H9 (cell line): Measurements from ENCODE around the gene EOGT. TPM values are rescaled to one million over a fixed set of nuclear protein-coding genes. Genes with fewer than 3 reads are reported as not detected.

Experiments used
- DNase-seq: peaks from one replicate; pipeline ENCODE4 v3.0.0-alpha.2; 2017
- H2AFZ ChIP-seq: one replicate; pipeline ENCODE4 v1.6.1; 2013; ENCODE audit warnings: mild to moderate bottlenecking, low read length, control low read depth, moderate library complexity
- H2AK5ac ChIP-seq: 2 replicates; pipeline ENCODE4 v1.6.1; 2013; ENCODE audit warnings: low read length, control low read depth, mixed read lengths; ENCODE audit not compliant: insufficient read length
- H2BK120ac ChIP-seq: one replicate; pipeline ENCODE4 v1.6.1; 2013; ENCODE audit warnings: low read depth, mild to moderate bottlenecking, low read length, control low read depth, inconsistent platforms; ENCODE audit not compliant: poor library complexity, severe bottlenecking
- H2BK12ac ChIP-seq: 2 replicates; pipeline ENCODE4 v1.6.1; 2013; ENCODE audit warnings: low read length, control low read depth, mixed read lengths, low read depth; ENCODE audit not compliant: insufficient read length
- H2BK15ac ChIP-seq: 2 replicates; pipeline ENCODE4 v1.6.1; 2013; ENCODE audit warnings: low read depth, low read length, control low read depth
- H2BK20ac ChIP-seq: one replicate; pipeline ENCODE4 v1.6.1; 2013; ENCODE audit warnings: low read depth, mild to moderate bottlenecking, low read length, control low read depth, inconsistent platforms; ENCODE audit not compliant: poor library complexity, severe bottlenecking
- H2BK5ac ChIP-seq: 2 replicates; pipeline ENCODE4 v1.6.1; 2013; ENCODE audit warnings: low read length, control low read depth, mixed read lengths; ENCODE audit not compliant: insufficient read length
- H3K14ac ChIP-seq: 2 replicates; pipeline ENCODE4 v1.6.1; 2013; ENCODE audit warnings: low read length, control low read depth; ENCODE audit not compliant: insufficient read depth
- H3K18ac ChIP-seq: 2 replicates; pipeline ENCODE4 v1.6.1; 2013; ENCODE audit warnings: low read depth, mild to moderate bottlenecking, mixed read lengths, low read length, control low read depth; ENCODE audit not compliant: insufficient read length
- H3K23ac ChIP-seq: 2 replicates; pipeline ENCODE4 v1.6.1; 2013; ENCODE audit warnings: low read length, control low read depth, mixed read lengths, low read depth; ENCODE audit not compliant: insufficient read length
- H3K23me2 ChIP-seq: 2 replicates; pipeline ENCODE4 v1.6.1; 2013; ENCODE audit warnings: low read depth, mild to moderate bottlenecking, mixed read lengths, low read length, control low read depth; ENCODE audit not compliant: insufficient read length, poor library complexity, severe bottlenecking
- H3K27ac ChIP-seq: 2 replicates; pipeline ENCODE4 v1.5.1; 2013; ENCODE audit warnings: low read length, control low read depth, mixed read lengths, low read depth; ENCODE audit not compliant: insufficient read length
- H3K27me3 ChIP-seq: 2 replicates; pipeline ENCODE4 v1.6.1; 2013; ENCODE audit warnings: low read length, control low read depth, inconsistent platforms; ENCODE audit not compliant: insufficient read depth
- H3K4ac ChIP-seq: 2 replicates; pipeline ENCODE4 v1.6.1; 2013; ENCODE audit warnings: low read depth, mild to moderate bottlenecking, control low read depth, inconsistent platforms, low read length, moderate library complexity
- H3K4me1 ChIP-seq: 2 replicates; pipeline ENCODE4 v1.6.1; 2013; ENCODE audit warnings: low read length, control low read depth, inconsistent platforms; ENCODE audit not compliant: insufficient read depth
- H3K4me2 ChIP-seq: 2 replicates; pipeline ENCODE4 v1.6.1; 2013; ENCODE audit warnings: low read length, control low read depth, mixed read lengths; ENCODE audit not compliant: insufficient read length, insufficient read depth
- H3K56ac ChIP-seq: 2 replicates; pipeline ENCODE4 v1.6.1; 2013; ENCODE audit warnings: low read depth, mild to moderate bottlenecking, mixed read lengths, low read length, control low read depth; ENCODE audit not compliant: insufficient read length
- H3K79me1 ChIP-seq: 2 replicates; pipeline ENCODE4 v1.6.1; 2013; ENCODE audit warnings: low read depth, mild to moderate bottlenecking, moderate library complexity, low read length, control low read depth, inconsistent platforms; ENCODE audit not compliant: insufficient read depth, poor library complexity, severe bottlenecking
- H3K79me2 ChIP-seq: 2 replicates; pipeline ENCODE4 v1.6.1; 2013; ENCODE audit warnings: low read length, control low read depth, inconsistent platforms; ENCODE audit not compliant: insufficient read depth
- H3K9ac ChIP-seq: 2 replicates; pipeline ENCODE4 v1.6.1; 2013; ENCODE audit warnings: low read length, control low read depth, mixed read lengths; ENCODE audit not compliant: insufficient read length; ENCODE audit errors: extremely low read depth
- H3K9me3 ChIP-seq: one replicate; pipeline ENCODE4 v1.6.1; 2013; ENCODE audit warnings: low read depth, low read length, inconsistent platforms; ENCODE audit not compliant: control insufficient read depth
- H3T11ph ChIP-seq: one replicate; pipeline ENCODE4 v1.6.1; 2013; ENCODE audit warnings: mild to moderate bottlenecking, low read length, control low read depth, inconsistent platforms
- H4K20me1 ChIP-seq: one replicate; pipeline ENCODE4 v1.6.1; 2013; ENCODE audit not compliant: control insufficient read depth, insufficient read length, insufficient read depth
- H4K5ac ChIP-seq: 2 replicates; pipeline ENCODE4 v1.6.1; 2013; ENCODE audit warnings: low read depth, mild to moderate bottlenecking, mixed read lengths, low read length, control low read depth; ENCODE audit not compliant: insufficient read length
- H4K8ac ChIP-seq: replicated peaks from 2 replicates; pipeline ENCODE4 v1.6.1; 2013; ENCODE audit warnings: low read length, control low read depth, mixed read lengths, low read depth; ENCODE audit not compliant: insufficient read length
- H4K91ac ChIP-seq: 2 replicates; pipeline ENCODE4 v1.6.1; 2013; ENCODE audit warnings: low read depth, mild to moderate bottlenecking, moderate library complexity, mixed read lengths, low read length, control low read depth; ENCODE audit not compliant: insufficient read length
- H3K27ac Mint-ChIP-seq, 3 experiments: 2 replicates in 2 of 3; 3 replicates in 1 of 3; pipeline ENCODE4 v1.8.0; 2020 to 2021; ENCODE audit warnings: mixed read lengths in 3 of 3, mild to moderate bottlenecking in 1 of 3, moderate library complexity in 1 of 3
- H3K27me3 Mint-ChIP-seq: 2 replicates; pipeline ENCODE4 v1.8.0; 2021; ENCODE audit warnings: low read depth, mild to moderate bottlenecking, moderate library complexity, mixed read lengths
- H3K36me3 Mint-ChIP-seq, 3 experiments: 2 replicates in 2 of 3; 3 replicates in 1 of 3; pipeline ENCODE4 v1.8.0; 2020 to 2021; ENCODE audit warnings: low read depth in 3 of 3, mixed read lengths in 3 of 3; ENCODE audit not compliant: insufficient read depth in 1 of 3
- H3K4me1 Mint-ChIP-seq, 2 experiments: 2 replicates each; pipeline ENCODE4 v1.8.0; 2020; ENCODE audit warnings: mixed read lengths in 2 of 2
- H3K4me3 Mint-ChIP-seq, 2 experiments: 2 replicates in 1 of 2; 3 replicates in 1 of 2; pipeline ENCODE4 v1.8.0; 2020 to 2021; ENCODE audit warnings: mild to moderate bottlenecking in 2 of 2, mixed read lengths in 2 of 2, moderate library complexity in 1 of 2
- H3K9me3 Mint-ChIP-seq, 2 experiments: 2 replicates in 1 of 2; 3 replicates in 1 of 2; pipeline ENCODE4 v1.8.0; 2020; ENCODE audit warnings: mild to moderate bottlenecking in 2 of 2, mixed read lengths in 2 of 2, moderate library complexity in 1 of 2
- CTCF ChIP-seq: fragments of 200-600 bp; sonication (generic); conservative IDR thresholded peaks from 3 replicates; pipeline ENCODE4 v1.8.0; 2021; ENCODE audit warnings: antibody characterized with exemption, mild to moderate bottlenecking
- WGBS: extraction: QIAGEN DNeasy Blood & Tissue Kit; methylation state at CpG from one replicate; pipeline ENCODE4 v1.1.7; 2013; ENCODE audit warnings: missing lambda C conversion rate, low lambda C conversion rate, mixed read lengths; ENCODE audit not compliant: insufficient read length; ENCODE audit errors: extremely low coverage; 5-methylcytosine and 5-hydroxymethylcytosine counted together
- total RNA-seq: library from RNA; stranded (reverse); gene quantifications from 2 replicates; pipeline ENCODE4 v1.2.1, GENCODE V29; 2021

EOGT gene
- total RNA-seq, 1 experiment from 2014 or later: 30.5 TPM

DNA sequence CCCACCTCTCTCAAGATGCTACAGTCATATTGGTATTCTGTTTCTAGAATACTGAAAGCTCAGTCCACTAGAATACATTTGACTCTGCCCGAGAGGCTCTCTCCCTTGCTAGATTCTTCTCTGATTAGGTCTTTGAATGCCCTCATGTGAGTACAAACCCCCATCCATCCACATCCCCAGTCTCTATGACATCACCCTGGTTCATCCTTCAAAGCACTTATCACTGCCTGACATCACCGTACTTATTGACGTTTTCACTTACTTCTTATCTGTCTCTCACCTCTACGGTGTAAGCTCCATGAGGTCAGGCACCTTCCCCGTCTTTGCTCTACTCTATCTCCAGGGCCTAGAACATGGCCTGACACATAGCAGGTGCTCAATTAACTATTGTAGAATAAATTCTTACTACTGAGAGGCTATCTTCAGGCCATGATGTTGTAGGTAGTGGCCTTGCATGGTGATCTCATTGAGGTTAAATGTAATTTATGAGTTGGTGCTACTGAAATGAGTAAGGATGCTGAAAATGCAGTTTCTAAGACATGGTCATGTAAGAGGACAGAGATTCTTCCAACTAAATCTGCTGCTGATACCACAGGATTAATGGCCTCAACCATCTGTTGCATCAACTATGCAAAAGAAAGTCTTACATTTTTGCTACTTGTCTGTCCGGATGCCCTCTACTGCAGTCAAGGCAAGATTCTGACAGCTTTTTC is 26.8 kb downstream of the EOGT start:
- Mint-ChIP-seq H3K9me3 (no peaks in the 10 kb centered on the region), H3K36me3 (peaks cover 15 to 60% (median 24%) of the 10 kb centered on the region in 3 experiments), H3K27me3 (no peaks in the 10 kb centered on the region), H3K4me3 (no peak overlapping the region), H3K27ac (no peak overlapping the region), H3K4me1 (no peaks in the 10 kb centered on the region)
- Histone ChIP-seq H3K23ac (no peak overlapping the region), H3K56ac (no peak overlapping the region), H2AFZ (no peak overlapping the region), H3K4ac (no peak overlapping the region), H3K4me1 (no peaks in the 10 kb centered on the region), H3K79me1 (no peaks in the 10 kb centered on the region), H3T11ph (no peak overlapping the region), H4K20me1 (no peaks in the 10 kb centered on the region), H2BK12ac (no peak overlapping the region), H3K27ac (no peak overlapping the region), H4K5ac (no peak overlapping the region), H4K91ac (no peak overlapping the region), H2BK5ac (no peak overlapping the region), H2BK120ac (no peak overlapping the region), H3K18ac (no peak overlapping the region), H3K9ac (no peak overlapping the region), H3K23me2 (no peaks in the 10 kb centered on the region), H3K9me3 (no peaks in the 10 kb centered on the region), H3K27me3 (no peaks in the 10 kb centered on the region), H3K14ac (no peak overlapping the region), H4K8ac (no peak overlapping the region), H2BK20ac (no peak overlapping the region), H3K79me2 (no peaks in the 10 kb centered on the region), H2BK15ac (no peak overlapping the region), H2AK5ac (no peak overlapping the region), H3K4me2 (no peak overlapping the region)
- no peak for DNase-seq
- WGBS: no CpG with 5 or more reads among the region's 6 CpGs
- TF ChIP-seq CTCF: no peak
